GM19452 (cell line): ENCODE measurements around the gene NFASC.

Experiments
- ATAC-seq: cut with Tn5 transposase; IDR thresholded peaks from one replicate; pipeline ENCODE4 v1.9.1; 2021; ENCODE audit not compliant: unreplicated experiment

NFASC gene

GRCh38 chr1:205032508-205032907, 161.8 kb downstream of the NFASC start:
- no peak for ATAC-seq

GRCh38 chr1:205037539-205037938, 166.9 kb downstream of the NFASC start:
- no peak for ATAC-seq

- no peak for ATAC-seq
Observed at GRCh38 chr1:205038132-205038786, 167.6 kb downstream of the NFASC start.

GRCh38 chr1:205041001-205041715, 170.5 kb downstream of the NFASC start:
- ATAC-seq, result no peak

- ATAC-seq, result no peak
Observed at GRCh38 chr1:205041998-205042910, 171.6 kb downstream of the NFASC start.

- no peak for ATAC-seq
Observed at GRCh38 chr1:205042911-205043806, 172.5 kb downstream of the NFASC start, which contains the start of gene CNTN2. TSS of gene CNTN2 (plus strand) at chr1:205043212. CDS start at chr1:205053186, 9,974 bp downstream.

- ATAC-seq, result no peak
Observed at GRCh38 chr1:205043866-205044265, 173.2 kb downstream of the NFASC start.

GRCh38 chr1:205044741-205045140, 174.1 kb downstream of the NFASC start:
- no peak for ATAC-seq

GRCh38 chr1:205045146-205045545, 174.5 kb downstream of the NFASC start:
- ATAC-seq, result no peak

GRCh38 chr1:205046870-205047269, 176.2 kb downstream of the NFASC start:
- ATAC-seq, result no peak

- ATAC-seq, result no peak
Observed at GRCh38 chr1:205047764-205048231, 177.1 kb downstream of the NFASC start.

- ATAC-seq, result no peak
Observed at GRCh38 chr1:205048382-205048781, 177.7 kb downstream of the NFASC start.

- no peak for ATAC-seq
Observed at GRCh38 chr1:205049479-205049878, 178.8 kb downstream of the NFASC start.

- ATAC-seq, result no peak
Observed at GRCh38 chr1:205052690-205053089, 182.0 kb downstream of the NFASC start.

GRCh38 chr1:205053296-205053695, 182.6 kb downstream of the NFASC start:
- no peak for ATAC-seq

- ATAC-seq, result no peak
Observed at GRCh38 chr1:205054013-205054412, 183.4 kb downstream of the NFASC start.

GRCh38 chr1:205056188-205056611, 185.5 kb downstream of the NFASC start:
- ATAC-seq, result no peak

GRCh38 chr1:205056956-205057568, 186.4 kb downstream of the NFASC start:
- no peak for ATAC-seq

- no peak for ATAC-seq
Observed at GRCh38 chr1:205057808-205058575, 187.3 kb downstream of the NFASC start.
